H1 (cell line): Measurements from ENCODE around the gene ACVR2B. TPM values are rescaled to one million over a fixed set of nuclear protein-coding genes. Genes with fewer than 3 reads are reported as not detected.

Experiments
- SIN3A ChIP-seq, 2 experiments: IDR thresholded peaks in 1 of 2; conservative IDR thresholded peaks in 1 of 2; 2 replicates each; pipeline ENCODE4 v1.6.1; 2011 to 2012; ENCODE audit warnings: low read length in 2 of 2, improper control_type of control experiment in 1 of 2, low read depth in 1 of 2, mild to moderate bottlenecking in 1 of 2
- SP4 ChIP-seq: IDR thresholded peaks from 2 replicates; pipeline ENCODE4 v1.6.1; 2012; ENCODE audit warnings: low read length, inconsistent platforms
- polyA plus RNA-seq, 7 experiments: library from polyadenylated mRNA; depleted of rRNA in 3 of 7; stranded (reverse) in 5 of 7; unstranded in 2 of 7; fragments of >200 nt in 5 of 7; fragments of 200-250 nt in 2 of 7; gene quantifications; 1 replicate in 5 of 7; 2 replicates in 1 of 7; 4 replicates in 1 of 7; pipeline versions ENCODE4 v1.2.1 to v1.2.3, GENCODE V29; 2011 to 2013; ENCODE audit warnings: missing spikeins in 2 of 7, mixed read lengths in 2 of 7
- total RNA-seq: library from RNA; stranded (reverse); fragmentation: NEBNext Ultra II Directional; extraction: Animal tissue kit (Norgen Biotek cat#: 25700); gene quantifications from 2 replicates; pipeline ENCODE4 v1.2.1, GENCODE V29; 2021
- TF ChIP-seq, protein P1 (sequence below): fragments of 300-600 bp; sonication (generic); IDR thresholded peaks from 2 replicates; pipeline ENCODE4 v1.7.1; 2012; ENCODE audit warnings: low read length, moderate library complexity, mild to moderate bottlenecking, inconsistent platforms; ENCODE audit not compliant: insufficient replicate concordance

ACVR2B gene
- total and polyA plus RNA-seq, 2 of the 8 experiments (the other 6 are each of a cell fraction or from before 2014, with no cell fraction given), result 24.7 to 109 TPM

DNA sequence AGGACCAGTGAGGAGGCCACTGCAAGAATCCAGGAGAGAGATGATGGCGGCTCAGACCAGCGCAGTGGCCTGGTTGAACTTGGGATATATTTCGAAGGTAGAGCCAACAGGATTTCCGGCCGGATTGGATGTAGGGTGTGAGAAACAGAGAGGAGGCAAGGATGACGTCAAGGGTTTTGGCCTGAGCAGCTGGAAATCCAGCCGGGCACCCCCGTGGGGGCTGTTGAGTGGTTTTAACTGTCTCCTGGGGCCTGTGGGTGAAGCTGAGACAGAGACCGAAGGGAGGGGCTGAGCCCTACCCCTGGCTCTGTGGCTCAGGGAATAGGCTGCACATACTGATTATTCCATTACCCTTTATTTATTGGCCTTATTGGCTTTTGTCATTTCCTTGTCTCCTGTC lies 88.1 kb downstream of the ACVR2B start (continued):
- TF ChIP-seq, protein P1, sequence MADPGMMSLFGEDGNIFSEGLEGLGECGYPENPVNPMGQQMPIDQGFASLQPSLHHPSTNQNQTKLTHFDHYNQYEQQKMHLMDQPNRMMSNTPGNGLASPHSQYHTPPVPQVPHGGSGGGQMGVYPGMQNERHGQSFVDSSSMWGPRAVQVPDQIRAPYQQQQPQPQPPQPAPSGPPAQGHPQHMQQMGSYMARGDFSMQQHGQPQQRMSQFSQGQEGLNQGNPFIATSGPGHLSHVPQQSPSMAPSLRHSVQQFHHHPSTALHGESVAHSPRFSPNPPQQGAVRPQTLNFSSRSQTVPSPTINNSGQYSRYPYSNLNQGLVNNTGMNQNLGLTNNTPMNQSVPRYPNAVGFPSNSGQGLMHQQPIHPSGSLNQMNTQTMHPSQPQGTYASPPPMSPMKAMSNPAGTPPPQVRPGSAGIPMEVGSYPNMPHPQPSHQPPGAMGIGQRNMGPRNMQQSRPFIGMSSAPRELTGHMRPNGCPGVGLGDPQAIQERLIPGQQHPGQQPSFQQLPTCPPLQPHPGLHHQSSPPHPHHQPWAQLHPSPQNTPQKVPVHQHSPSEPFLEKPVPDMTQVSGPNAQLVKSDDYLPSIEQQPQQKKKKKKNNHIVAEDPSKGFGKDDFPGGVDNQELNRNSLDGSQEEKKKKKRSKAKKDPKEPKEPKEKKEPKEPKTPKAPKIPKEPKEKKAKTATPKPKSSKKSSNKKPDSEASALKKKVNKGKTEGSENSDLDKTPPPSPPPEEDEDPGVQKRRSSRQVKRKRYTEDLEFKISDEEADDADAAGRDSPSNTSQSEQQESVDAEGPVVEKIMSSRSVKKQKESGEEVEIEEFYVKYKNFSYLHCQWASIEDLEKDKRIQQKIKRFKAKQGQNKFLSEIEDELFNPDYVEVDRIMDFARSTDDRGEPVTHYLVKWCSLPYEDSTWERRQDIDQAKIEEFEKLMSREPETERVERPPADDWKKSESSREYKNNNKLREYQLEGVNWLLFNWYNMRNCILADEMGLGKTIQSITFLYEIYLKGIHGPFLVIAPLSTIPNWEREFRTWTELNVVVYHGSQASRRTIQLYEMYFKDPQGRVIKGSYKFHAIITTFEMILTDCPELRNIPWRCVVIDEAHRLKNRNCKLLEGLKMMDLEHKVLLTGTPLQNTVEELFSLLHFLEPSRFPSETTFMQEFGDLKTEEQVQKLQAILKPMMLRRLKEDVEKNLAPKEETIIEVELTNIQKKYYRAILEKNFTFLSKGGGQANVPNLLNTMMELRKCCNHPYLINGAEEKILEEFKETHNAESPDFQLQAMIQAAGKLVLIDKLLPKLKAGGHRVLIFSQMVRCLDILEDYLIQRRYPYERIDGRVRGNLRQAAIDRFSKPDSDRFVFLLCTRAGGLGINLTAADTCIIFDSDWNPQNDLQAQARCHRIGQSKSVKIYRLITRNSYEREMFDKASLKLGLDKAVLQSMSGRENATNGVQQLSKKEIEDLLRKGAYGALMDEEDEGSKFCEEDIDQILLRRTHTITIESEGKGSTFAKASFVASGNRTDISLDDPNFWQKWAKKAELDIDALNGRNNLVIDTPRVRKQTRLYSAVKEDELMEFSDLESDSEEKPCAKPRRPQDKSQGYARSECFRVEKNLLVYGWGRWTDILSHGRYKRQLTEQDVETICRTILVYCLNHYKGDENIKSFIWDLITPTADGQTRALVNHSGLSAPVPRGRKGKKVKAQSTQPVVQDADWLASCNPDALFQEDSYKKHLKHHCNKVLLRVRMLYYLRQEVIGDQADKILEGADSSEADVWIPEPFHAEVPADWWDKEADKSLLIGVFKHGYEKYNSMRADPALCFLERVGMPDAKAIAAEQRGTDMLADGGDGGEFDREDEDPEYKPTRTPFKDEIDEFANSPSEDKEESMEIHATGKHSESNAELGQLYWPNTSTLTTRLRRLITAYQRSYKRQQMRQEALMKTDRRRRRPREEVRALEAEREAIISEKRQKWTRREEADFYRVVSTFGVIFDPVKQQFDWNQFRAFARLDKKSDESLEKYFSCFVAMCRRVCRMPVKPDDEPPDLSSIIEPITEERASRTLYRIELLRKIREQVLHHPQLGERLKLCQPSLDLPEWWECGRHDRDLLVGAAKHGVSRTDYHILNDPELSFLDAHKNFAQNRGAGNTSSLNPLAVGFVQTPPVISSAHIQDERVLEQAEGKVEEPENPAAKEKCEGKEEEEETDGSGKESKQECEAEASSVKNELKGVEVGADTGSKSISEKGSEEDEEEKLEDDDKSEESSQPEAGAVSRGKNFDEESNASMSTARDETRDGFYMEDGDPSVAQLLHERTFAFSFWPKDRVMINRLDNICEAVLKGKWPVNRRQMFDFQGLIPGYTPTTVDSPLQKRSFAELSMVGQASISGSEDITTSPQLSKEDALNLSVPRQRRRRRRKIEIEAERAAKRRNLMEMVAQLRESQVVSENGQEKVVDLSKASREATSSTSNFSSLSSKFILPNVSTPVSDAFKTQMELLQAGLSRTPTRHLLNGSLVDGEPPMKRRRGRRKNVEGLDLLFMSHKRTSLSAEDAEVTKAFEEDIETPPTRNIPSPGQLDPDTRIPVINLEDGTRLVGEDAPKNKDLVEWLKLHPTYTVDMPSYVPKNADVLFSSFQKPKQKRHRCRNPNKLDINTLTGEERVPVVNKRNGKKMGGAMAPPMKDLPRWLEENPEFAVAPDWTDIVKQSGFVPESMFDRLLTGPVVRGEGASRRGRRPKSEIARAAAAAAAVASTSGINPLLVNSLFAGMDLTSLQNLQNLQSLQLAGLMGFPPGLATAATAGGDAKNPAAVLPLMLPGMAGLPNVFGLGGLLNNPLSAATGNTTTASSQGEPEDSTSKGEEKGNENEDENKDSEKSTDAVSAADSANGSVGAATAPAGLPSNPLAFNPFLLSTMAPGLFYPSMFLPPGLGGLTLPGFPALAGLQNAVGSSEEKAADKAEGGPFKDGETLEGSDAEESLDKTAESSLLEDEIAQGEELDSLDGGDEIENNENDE, result no peak
- no peak for TF ChIP-seq SIN3A (conservative IDR thresholded peaks at IDR 0.05 in 1 of 2, IDR thresholded peaks at IDR 0.05 in 1 of 2; ENCODE audit: low read depth in 1 of 2, low read length in 2 of 2)
- no peak for TF ChIP-seq SP4
